ENCODE data around the gene PVRIG.
"Not testable (repeated sequence)": the region's sequence is repeated elsewhere in the genome, so short reads cannot be mapped to it uniquely, and the experiment has no call there.

Gene PVRIG

DNA sequence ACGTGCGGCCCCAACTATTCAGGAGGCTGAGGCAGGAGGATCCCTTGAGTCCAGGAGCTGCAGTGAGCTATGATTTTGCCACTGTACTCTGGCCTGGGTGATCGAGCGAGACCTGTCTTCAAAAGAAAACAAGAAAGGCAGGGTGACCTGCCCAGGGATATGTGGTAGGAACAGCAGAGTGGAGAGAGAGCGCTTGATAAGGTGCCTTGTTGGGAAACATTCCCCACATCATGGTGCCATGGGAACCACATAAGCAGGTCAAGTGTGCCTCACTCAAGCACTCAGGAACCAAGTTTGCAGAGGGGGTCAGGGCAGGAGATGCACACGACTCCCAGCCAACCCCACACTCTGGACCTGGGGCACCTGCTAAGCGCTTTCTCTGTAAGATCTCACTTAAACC lies 37.3 kb downstream of the PVRIG start:
- TF ChIP-seq, protein P1, sequence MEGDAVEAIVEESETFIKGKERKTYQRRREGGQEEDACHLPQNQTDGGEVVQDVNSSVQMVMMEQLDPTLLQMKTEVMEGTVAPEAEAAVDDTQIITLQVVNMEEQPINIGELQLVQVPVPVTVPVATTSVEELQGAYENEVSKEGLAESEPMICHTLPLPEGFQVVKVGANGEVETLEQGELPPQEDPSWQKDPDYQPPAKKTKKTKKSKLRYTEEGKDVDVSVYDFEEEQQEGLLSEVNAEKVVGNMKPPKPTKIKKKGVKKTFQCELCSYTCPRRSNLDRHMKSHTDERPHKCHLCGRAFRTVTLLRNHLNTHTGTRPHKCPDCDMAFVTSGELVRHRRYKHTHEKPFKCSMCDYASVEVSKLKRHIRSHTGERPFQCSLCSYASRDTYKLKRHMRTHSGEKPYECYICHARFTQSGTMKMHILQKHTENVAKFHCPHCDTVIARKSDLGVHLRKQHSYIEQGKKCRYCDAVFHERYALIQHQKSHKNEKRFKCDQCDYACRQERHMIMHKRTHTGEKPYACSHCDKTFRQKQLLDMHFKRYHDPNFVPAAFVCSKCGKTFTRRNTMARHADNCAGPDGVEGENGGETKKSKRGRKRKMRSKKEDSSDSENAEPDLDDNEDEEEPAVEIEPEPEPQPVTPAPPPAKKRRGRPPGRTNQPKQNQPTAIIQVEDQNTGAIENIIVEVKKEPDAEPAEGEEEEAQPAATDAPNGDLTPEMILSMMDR (IDR thresholded peaks at IDR 0.05; ENCODE audit: poor library complexity, severe bottlenecking), result no peak

GRCh38 chr7:100259984-100260383 lies 40.2 kb downstream of the PVRIG start:
- H3K27ac ChIP-seq (ENCODE audit: poor library complexity, severe bottlenecking); H3K36me3 ChIP-seq (ENCODE audit: low read depth); H3K9me3 ChIP-seq (ENCODE audit: severe bottlenecking); H3K4me1 ChIP-seq (ENCODE audit: insufficient read depth, poor library complexity, severe bottlenecking); ATAC-seq (ENCODE audit: low read depth); DNase-seq (ENCODE audit: low spot score); H3K27me3 ChIP-seq (ENCODE audit: insufficient read depth, poor library complexity, severe bottlenecking); H3K4me3 ChIP-seq (ENCODE audit: severe bottlenecking): not testable (repeated sequence)

More for the DNA sequence above, 37.3 kb downstream of the PVRIG start:
- DNase-seq (ENCODE audit: low spot score) (no peak), ATAC-seq (ENCODE audit: low read depth) (no peak)
- Histone ChIP-seq H3K36me3 (ENCODE audit: low read depth) (no peaks in the 10 kb centered on the region), H3K9me3 (ENCODE audit: severe bottlenecking) (no peaks in the 10 kb centered on the region), H3K4me3 (ENCODE audit: severe bottlenecking) (no peak overlapping the region), H3K27me3 (ENCODE audit: insufficient read depth, poor library complexity, severe bottlenecking) (no peaks in the 10 kb centered on the region), H3K27ac (ENCODE audit: poor library complexity, severe bottlenecking) (no peak overlapping the region), H3K4me1 (ENCODE audit: insufficient read depth, poor library complexity, severe bottlenecking) (no peaks in the 10 kb centered on the region)

DNA sequence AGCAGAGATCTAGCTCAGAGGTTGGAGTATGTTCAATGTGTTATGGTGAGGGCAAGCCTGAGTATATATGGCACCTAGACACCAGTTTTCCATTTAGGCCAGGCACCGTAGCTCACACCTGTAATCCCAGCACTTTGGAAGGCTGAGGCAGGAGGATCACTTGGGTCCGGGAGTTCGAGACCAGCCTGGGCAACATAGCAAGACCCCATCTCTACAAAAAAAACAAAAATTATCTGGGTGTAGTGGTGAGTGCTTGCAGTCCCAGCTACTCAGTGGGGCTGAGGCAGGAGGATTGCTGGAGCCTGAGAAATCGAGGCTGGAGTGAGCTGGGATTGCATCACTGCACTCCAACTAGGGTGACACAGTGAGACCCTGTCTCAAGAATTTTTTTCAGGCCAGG lies 43.1 kb downstream of the PVRIG start:
- DNase-seq (ENCODE audit: low spot score); H3K27me3 ChIP-seq (ENCODE audit: insufficient read depth, poor library complexity, severe bottlenecking); H3K36me3 ChIP-seq (ENCODE audit: low read depth); H3K27ac ChIP-seq (ENCODE audit: poor library complexity, severe bottlenecking); ATAC-seq (ENCODE audit: low read depth); H3K4me3 ChIP-seq (ENCODE audit: severe bottlenecking); H3K9me3 ChIP-seq (ENCODE audit: severe bottlenecking); H3K4me1 ChIP-seq (ENCODE audit: insufficient read depth, poor library complexity, severe bottlenecking): not testable (repeated sequence)

DNA sequence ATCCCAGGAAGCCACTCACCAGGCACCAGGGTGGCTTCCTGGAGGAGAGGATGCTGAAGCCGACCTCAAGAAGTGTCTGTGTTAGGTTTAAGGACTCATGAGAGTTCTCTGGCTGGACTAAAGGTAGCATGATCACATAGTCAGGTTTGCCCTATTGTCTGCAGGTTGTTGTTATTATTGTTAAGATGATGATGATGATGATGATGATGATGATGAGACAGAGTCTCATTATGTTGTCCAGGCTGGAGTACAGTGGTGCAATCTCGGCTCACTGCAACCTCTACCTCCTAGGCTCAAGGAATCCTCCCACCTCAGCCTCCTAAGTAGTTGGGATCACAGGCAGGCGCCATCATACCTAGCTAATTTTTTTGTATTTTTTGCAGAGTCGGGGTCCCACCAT lies 44.5 kb downstream of the PVRIG start:
- H3K4me1 ChIP-seq (ENCODE audit: insufficient read depth, poor library complexity, severe bottlenecking); H3K27me3 ChIP-seq (ENCODE audit: insufficient read depth, poor library complexity, severe bottlenecking); H3K36me3 ChIP-seq (ENCODE audit: low read depth); H3K4me3 ChIP-seq (ENCODE audit: severe bottlenecking); DNase-seq (ENCODE audit: low spot score); ATAC-seq (ENCODE audit: low read depth); H3K9me3 ChIP-seq (ENCODE audit: severe bottlenecking); H3K27ac ChIP-seq (ENCODE audit: poor library complexity, severe bottlenecking): not testable (repeated sequence)

- not testable (repeated sequence) for ATAC-seq (ENCODE audit: low read depth); H3K9me3 ChIP-seq (ENCODE audit: severe bottlenecking); H3K27ac ChIP-seq (ENCODE audit: poor library complexity, severe bottlenecking); H3K36me3 ChIP-seq (ENCODE audit: low read depth); DNase-seq (ENCODE audit: low spot score); H3K4me3 ChIP-seq (ENCODE audit: severe bottlenecking); H3K27me3 ChIP-seq (ENCODE audit: insufficient read depth, poor library complexity, severe bottlenecking); H3K4me1 ChIP-seq (ENCODE audit: insufficient read depth, poor library complexity, severe bottlenecking)
These were observed 45.0 kb downstream of the PVRIG start for GRCh38 chr7:100264669-100265165.

GRCh38 chr7:100265851-100266250 lies 46.1 kb downstream of the PVRIG start:
- H3K4me3 ChIP-seq (ENCODE audit: severe bottlenecking); ATAC-seq (ENCODE audit: low read depth); H3K27me3 ChIP-seq (ENCODE audit: insufficient read depth, poor library complexity, severe bottlenecking); H3K27ac ChIP-seq (ENCODE audit: poor library complexity, severe bottlenecking); H3K9me3 ChIP-seq (ENCODE audit: severe bottlenecking); DNase-seq (ENCODE audit: low spot score); H3K36me3 ChIP-seq (ENCODE audit: low read depth); H3K4me1 ChIP-seq (ENCODE audit: insufficient read depth, poor library complexity, severe bottlenecking): not testable (repeated sequence)

DNA sequence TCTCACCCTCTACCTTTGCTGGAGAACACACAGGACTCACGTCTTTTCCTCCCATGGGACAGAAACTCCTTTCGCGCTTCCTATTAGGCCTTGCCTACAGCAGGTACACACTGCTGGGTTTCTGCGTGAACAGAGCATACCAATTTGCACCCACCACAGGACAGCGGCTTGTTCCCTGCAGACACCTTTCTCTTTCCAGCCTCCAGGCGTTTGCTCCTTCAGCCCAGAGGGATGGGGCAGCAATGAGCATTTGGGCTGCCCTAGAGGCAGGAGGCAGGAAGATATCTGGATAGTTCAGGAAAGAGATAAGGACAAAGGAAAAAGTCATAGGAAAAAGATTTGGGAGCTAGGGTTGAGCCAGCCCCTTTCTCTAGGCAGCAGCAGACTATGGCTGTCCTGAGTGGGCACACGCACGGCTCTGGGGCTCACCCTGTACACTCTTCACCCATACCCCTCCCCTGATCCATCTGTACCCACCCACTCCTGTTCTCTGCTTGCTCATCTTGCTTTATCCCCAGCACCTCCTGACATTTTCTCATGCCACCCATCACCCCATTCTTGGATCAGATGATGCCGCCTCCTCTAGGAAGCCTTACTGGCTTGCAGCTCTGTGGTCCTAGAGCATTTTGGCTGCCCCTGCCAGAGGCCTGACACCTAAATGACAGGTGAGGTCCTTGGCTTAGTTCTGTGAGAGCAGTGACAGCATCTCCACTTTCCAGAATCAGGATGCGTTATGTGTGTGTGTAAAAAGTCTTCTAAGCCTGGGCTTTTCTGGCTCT lies 47.0 kb downstream of the PVRIG start:
- no peaks in the 10 kb centered on the region for H3K27me3 ChIP-seq (ENCODE audit: insufficient read depth, poor library complexity, severe bottlenecking)
- no peaks in the 10 kb centered on the region for H3K9me3 ChIP-seq (ENCODE audit: severe bottlenecking)
- H3K36me3 ChIP-seq (ENCODE audit: low read depth), result no peaks in the 10 kb centered on the region
- ATAC-seq (ENCODE audit: low read depth), result no peak
- TF ChIP-seq, protein P1 (IDR thresholded peaks at IDR 0.05; ENCODE audit: poor library complexity, severe bottlenecking), result no peak
- DNase-seq (ENCODE audit: low spot score), result no peak
- H3K4me3 ChIP-seq (ENCODE audit: severe bottlenecking), result no peak overlapping the region
- no peak overlapping the region for H3K27ac ChIP-seq (ENCODE audit: poor library complexity, severe bottlenecking)
- H3K4me1 ChIP-seq (ENCODE audit: insufficient read depth, poor library complexity, severe bottlenecking), result no peaks in the 10 kb centered on the region
